HG02852 (cell line): ENCODE results near the gene CIAO1.
"Not testable (repeated sequence)": the region's sequence is repeated elsewhere in the genome, so short reads cannot be mapped to it uniquely, and the experiment has no call there.

Source experiments
- ATAC-seq: cut with Tn5 transposase; IDR thresholded peaks from one replicate; pipeline ENCODE4 v1.9.1; 2021; ENCODE audit warnings: mild to moderate bottlenecking, moderate library complexity; ENCODE audit not compliant: unreplicated experiment

The CIAO1 gene

DNA sequence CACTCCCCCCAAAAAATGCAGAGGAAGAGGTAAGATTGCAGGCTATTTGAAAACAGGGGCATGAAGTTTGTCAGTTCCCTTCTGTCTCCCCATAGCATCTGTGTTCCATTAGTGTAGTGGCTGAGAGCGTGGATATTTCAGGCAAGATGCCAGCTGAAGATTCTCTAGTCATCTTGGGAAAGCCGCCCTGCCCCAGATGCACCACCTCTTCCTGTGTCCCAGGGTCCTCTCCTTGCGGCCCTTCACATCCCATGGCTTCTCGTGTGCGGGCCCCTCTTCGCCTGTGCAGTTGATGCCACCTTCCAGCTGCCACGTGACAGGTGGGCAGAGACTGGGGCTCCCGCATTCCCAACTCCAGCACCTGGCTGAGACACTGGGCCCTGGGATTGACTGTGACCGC, 16.4 kb upstream of the CIAO1 start:
- ATAC-seq: no peak

DNA sequence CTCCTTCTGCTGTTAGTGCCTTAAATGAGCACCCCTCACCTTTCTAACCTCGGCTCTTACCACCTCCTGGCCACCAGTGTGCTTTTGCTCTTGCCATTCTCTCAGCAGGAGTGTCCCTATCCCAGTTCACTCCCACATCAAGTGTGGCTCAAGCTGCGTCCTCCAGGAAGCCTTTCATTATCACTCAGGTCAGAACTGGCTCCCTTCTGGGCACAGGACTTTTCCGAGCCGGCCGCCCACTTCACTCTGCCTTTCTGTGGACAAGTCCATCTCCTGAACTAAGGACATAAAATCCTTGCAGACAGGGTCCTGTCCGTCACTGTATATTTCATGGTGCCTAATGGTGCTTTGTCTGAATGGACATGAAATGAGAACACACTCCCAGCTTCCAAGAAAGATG, 15.8 kb upstream of the CIAO1 start:
- ATAC-seq: no peak

DNA sequence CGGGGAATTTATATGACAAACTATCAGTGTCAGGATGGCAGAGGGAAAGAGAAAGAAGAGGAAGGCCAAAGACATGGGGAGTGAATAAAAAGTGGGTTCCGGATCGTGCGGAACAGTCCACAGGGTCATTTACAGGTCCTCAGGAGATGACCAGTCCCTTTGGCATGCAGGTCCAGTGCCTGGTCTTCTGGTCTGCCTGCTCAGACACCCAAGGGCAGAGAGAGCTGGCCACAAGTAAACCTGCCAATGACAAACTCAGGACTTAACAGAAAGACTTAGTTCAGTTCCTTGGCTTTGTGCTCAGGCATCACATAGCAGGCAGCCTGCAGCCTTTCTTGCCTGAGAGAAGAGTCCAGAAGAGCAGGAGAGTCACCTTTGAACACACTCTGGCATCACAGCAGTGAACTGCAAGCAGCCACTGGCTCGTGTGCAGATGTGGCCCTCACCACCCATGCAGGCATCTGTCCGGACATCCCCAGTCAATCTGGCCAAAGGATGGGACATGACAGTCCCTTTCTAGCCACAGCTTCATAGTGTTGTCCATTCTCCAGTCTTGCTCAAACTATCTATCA, 14.2 kb upstream of the CIAO1 start:
- ATAC-seq: no peak

DNA sequence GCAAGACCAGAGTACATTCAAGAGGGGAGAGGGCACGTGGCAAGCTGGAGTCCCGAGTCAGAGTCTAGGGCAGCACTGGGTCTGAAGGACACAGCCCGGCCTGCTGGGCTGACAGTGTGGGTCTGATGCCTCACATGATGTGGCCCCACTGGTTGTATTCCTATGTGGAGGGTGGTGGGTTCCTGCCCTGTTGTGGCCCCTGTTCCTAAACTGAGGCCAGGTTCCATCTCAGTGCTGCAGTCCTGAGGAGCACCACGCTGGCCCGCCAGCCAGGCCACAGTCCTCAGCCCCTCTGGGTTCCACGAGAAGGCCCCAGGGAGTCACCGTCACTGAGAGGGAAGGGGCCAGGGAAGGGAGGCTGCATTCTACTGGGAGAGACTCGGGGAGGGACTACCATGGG, 13.5 kb upstream of the CIAO1 start:
- ATAC-seq: no peak

DNA sequence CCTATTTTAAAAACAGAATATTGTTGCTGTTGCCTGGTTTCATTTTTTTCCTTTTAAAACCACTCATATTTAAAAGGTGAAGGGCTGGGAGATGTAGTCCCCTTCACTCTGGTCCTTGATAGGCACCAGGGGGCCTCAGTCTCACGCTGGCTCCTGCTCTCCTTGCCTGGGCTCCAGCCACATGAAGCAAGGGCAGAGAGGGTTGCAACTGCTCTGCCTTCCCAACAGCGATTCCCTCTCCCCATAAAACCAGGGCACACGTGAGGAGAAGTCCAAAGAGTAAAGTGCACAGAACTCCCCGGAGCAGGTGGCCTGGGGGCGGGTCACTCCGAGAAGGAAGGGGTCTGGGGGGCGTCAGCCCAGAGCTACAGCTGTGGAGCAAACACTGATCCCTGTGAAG, 13.0 kb upstream of the CIAO1 start:
- ATAC-seq: no peak

DNA sequence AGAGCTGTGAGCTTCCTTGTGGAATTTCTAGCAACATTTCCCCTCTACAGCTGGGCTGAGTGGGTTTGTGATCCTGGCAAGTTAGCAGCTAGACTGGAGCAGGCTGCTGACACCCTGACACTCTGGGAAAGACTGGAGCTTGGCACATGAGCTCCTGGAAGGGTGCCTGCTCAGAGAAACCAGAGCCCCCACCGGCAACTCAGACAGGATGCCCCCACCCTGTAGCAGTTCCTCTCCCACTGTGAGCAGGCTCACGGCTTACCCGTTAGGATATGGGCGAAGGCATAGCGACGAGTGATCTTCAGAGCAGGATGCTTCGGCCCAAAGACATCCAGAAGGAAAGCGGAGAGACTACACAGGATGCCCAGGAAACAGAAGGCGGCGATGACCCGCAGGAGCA, 11.5 kb upstream of the CIAO1 start:
- no peak for ATAC-seq

DNA sequence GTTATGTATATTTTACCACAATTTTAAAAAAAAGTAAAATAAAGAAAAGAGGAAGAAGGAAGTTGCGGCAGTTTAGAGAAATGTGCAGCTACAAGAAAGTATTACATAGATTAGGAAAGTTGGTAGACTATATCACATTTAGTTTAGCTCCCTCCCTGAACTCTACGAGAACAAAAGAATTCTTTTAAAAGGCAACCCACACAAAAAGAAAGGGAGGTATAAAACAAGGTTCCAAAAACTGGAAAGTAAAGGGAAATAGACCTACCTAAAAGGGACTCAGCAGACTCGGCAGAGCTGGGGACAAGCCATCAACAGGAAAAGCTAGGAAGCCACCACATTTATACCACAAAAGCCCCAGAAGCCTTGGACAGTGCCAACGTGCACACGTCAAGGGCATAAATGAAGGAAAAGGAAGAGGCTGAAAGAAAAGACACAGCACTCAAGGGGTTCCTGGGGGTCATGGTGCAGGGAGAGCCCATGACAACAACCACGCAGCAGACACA, 9.4 kb upstream of the CIAO1 start:
- no peak for ATAC-seq

DNA sequence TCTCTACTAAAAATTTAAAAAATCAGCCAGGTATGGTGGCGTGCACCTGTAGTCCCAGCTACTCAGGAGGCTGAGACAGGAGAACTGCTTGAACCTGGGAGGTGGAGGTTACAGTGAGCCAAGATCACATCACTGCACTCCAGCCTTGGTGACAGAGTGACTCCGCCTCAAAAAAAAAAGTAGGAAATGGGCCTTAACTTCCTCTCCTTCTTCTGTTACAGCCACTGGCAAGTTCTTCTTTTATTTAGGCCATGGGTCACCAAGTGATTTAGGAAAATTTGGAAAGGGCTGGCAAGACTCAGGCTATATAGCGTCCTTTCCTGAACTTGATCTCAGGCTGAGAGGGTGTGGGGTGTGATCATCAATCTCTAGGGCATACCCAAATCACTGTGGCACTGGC, 8.3 kb upstream of the CIAO1 start:
- ATAC-seq: not testable (repeated sequence)

DNA sequence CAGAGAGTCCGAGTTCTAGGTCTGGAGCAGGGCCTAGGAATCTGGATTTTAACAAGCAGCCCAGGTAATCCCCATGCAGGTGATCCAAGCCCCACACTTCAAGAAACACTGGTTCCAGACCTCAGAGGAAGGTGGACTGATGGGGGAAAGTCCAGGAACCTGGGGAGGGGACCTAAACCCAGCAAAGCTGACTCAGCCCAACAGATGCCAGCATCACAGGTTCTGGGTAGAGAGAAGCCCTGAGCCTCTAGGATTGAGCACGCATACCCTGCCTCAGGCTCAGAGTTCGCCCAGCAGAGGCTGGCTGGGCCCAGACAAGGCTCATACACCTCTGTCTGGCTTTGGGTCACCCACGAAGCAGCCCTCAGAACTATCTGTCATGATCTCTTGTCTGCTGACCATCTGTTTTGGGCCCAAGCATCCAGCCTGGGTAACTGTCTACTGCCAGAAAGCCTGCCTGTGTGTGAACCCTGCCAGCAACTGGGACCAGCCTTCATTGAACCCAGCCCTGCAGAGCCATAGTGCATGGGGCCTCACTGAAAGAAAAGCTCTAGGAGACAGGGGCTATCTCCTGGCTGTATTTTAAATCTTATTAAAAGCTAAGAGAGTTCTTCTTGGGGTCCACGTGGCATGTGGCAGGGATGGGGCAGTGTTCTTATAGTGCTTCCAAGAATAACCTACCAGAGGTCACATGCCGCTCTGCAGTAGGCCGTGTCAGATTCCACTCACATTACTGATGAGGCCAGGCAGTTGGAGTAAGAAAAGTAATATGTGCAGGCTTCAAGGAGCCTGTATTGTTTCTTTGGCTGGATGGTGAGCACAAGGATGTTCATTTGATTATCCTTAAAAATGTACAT, 7.6 kb upstream of the CIAO1 start:
- no peak for ATAC-seq

DNA sequence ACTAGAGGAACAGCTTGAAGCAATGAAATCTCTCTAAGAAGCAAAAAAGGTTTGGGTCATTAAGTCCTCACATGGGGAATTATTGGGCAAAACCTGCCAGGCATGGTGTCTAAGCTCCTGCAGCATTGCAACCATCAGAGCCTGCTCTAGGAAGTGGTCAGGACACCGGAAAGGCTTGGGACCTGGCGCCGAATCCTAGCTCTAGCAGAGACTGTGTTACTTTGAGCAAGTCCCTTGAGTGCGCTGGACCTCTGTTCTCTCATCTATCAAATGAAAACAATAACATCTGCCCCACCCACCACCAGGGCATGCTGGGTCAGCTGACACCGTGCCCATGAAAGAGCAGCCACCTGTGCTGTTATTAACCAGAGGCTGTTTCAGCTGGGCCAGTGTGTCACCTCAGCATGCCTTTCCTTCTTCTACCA, 6.5 kb upstream of the CIAO1 start:
- ATAC-seq: no peak

DNA sequence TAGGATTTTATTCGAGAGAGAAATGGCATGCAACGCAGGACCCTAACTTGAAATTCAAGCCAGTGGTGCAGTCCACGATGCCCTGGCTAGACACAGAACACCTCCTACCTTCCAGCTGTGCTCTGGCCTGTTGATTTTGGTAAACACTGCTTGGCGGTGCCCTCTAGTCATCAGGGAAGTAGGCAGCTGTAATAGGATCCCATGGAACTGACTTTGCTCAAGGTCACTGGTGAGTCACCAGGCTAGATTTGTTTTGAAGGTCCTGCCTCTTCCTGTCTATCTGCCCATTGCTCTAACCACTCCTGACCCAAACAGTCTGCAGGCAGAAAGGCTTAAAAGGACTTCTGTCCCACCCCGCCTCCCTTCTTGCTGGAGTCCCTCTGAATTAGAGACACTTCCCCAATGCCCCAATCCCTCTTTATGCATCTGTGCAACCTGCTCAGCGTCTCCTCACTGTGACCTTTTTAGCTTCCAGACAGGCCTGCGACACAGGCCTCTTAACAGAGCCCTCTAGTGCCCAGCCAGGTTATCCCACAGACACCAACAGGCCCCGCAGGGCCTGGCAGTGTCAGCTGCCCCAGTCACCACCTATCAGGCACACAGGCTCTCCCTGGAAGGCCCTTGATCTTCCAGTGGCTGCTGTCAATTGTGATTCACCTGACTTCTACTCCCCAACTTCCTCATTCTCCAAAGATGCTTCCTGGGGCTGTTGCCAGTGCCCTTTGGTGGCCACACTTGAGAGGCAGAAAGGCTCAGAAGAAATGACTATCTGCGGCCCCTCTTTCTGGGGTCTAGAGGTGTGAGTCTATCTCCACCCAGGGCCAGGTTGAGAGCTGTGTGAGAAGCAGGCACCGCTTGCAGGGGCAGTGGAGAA, 5.4 kb upstream of the CIAO1 start:
- no peak for ATAC-seq

DNA sequence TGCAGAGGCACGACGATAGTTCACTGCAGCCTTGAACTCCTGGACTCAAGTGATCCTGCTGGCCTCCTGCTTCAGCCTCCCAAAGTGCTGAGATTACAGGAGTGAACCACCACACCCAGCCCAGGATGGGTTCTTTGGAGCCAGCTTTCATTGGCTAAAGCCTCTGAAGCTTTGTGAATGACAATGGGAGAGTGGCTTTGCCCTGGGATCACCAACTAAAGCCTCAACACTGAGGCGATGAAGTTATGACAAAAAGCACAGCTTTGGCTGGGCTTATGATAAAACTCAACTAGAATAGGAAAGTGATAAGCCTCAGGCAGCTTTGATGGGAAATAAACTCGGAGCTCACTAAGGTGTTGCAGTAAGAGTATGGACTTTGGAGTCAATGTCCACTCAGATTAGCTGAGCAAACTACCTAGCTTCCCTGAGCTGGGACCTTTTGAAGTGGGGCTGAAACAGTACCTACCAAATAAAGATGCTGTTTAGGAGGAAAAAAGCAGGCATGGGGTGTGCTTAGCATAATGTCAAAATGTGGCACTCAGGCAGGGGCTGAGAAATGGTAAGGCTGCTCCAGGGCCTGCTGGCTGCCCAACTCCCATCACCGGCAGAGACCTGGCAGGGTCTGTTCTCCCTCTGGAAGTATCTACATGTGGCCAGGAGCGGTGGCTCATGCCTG, 4.6 kb upstream of the CIAO1 start:
- no peak for ATAC-seq

DNA sequence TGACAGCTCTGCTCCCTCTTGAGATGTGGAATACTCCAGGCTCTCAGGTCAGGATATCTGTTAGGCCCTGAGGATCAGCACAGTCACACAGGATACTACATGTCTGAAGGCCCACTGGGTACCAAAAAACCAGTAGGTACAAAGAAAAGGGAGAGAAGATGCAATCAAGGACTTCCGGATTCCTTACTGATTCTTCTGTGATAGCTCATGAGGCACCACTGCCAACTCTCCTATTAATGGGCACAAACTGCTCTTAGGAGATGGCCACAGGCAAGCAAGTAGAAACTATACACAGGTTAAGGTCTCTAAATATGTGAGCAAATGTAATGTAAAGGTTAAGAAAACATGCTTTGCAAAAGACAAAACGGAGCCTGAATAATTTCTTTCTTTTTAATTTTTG, 3.7 kb upstream of the CIAO1 start:
- ATAC-seq: no peak

DNA sequence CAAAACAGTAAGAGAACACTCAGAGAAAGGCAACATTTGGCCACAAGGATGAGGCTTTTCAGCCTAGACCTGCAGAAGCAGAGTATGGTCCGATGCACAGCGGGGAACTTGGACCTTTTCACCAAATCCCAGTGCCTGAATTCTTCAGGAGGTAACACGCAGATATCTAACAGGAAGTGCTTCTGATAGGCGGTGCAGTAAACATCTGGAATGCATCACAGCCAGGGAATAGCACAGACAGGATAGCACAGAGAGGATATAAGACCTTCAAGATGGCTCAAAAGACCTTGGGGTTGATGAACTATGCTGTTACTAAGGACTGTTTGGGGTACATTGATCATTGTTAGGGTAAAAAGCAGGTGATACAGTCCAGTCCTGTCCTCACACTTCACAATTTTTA, 1.9 kb upstream of the CIAO1 start:
- ATAC-seq: no peak

DNA sequence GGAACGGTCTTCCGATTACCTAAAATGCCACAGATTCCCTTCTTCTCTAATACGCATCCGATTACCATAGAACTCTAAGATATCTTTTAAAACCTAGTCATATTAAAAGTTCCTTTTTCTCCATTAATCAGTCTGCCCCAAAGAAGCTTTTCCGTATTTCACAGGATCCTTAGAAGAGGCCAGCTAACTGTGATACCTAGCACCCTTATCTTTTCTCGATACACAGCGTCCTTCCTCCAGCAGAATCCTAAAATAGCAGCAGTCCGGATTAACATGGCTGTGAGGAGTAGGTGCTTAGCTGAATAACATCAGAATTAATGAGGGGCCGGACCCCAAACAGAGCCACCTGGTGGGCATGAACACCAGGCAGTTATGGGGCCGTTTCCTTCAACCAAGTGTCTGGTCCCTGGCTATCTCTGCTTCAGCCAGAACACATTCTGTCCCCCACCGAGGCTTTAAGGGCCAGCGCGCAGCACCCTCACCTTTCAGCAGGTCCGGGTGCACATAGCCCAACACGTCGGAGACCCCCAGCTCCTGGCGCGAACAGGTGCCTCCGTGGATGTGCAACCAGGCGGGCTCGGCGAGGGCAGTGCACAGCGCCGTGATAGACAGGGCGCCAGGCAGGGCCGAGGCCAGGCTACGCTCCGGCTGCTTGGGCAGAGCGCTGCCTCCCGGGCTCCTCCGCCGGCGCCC, 1.2 kb upstream of the CIAO1 start:
- no peak for ATAC-seq

DNA sequence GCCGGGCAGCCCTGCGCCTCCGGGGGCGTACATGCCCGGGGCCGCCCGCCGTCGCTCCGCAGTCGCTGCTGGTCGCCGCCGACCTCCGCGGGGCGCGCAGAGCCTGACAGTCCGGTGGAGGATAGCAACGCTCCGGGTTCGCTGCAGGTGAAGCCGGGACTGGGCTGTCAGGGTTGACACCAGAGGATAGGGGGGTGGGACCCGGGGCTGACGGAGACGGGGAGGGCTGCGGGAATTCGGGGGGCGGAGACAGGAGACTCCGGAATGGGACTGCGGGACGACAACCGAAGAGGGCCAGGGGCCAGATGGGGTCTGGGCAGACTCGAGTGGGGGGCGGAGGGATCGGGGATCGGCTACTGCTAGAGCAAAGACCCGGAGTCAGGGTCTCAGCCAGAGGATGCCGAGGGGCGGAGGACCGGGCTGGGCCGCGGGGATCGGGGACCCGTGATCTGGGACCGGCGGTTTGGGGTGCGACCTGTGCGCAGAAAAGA, 631 bp upstream of the CIAO1 start:
- peak; percentile 29 for ATAC-seq

DNA sequence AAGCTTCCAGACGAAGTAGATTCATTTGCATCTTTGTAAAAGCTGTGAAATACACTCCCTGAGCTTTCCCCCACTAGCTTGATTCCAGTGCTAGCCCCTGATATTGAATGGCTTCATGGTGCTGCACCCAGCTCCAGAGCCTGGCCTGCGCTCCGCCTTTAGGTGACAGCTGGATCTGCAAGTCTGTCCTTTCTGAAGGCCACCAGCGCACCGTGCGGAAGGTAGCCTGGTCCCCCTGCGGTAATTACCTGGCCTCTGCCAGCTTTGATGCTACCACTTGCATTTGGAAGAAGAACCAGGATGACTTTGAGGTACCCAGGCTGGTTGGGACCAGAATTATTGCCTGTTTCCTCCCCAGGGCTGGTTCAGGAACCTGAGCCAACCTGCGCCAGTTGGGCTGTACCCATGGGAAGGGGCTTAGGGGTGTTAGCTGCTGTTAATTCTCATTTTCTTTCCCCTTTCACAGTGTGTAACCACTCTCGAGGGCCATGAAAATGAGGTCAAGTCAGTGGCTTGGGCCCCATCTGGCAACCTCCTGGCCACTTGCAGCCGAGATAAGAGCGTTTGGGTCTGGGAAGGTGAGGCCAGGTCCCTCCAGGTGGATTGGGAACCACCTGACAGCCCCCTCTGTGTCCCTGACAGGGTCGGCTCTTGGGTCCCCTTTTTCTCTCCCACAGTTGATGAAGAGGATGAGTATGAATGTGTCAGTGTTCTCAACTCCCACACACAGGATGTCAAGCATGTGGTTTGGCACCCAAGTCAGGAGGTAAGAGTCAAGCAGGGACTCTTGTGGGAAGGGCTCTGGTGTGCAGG, 1.3 kb downstream of the CIAO1 start:
- no peak for ATAC-seq

DNA sequence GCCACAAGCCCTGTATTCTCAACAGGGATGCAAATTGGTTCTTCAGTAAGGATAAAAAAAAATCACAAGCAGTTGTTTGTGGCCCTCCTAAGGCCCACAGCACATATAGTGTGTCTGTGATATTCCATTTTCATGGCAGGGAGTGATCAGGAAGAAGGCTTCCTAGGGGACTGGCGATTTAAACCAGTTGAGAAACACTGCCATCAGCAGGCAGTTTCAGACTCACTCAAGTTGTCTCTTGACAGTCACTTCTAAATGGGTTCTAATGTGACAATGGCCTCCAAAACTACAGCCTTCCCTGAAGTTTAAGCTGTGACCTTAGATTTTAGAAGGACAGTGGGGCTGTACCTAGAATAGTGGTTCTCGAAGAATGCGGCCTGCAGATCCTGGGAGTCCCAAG, 6.0 kb downstream of the CIAO1 start:
- no peak for ATAC-seq

DNA sequence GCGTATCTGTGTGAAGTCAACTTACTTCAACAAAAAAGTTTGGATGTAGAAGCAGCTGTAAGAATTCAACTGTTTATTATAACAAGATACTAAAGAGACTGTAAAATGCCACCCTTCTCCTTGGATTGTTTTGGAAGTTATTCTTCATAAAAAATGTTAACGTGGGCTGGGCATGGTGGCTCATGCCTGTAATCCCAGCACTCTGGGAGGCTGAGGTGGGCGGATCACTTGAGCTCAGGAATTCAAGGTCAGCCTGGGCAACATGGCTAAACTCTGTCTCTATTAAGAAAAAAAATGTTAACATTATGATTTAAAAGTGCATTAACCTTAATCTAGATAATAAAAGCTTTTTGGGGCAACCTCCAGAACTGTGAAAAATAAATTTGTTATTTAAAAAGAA, 7.7 kb downstream of the CIAO1 start:
- no peak for ATAC-seq
